K562 (cell line): ENCODE measurements around the gene DOCK7. TPM values are rescaled to one million over a fixed set of nuclear protein-coding genes. Genes with fewer than 3 reads are reported as not detected.

Source experiments
- ATAC-seq: fragments of 200-7000 bp; cut with Tn5 transposase; 3 replicates; pipeline ENCODE4 v1.9.1; 2020; ENCODE audit warnings: moderate library complexity
- BruUV-seq: library from RNA; stranded (reverse); fragments of 400-500 nt; replicated peaks from 2 replicates; lab custom pipeline; 2021; lab: Mats Ljungman, UMichigan
- CTCF ChIA-PET: fragments of 300-600 bp; formaldehyde crosslinking; extraction: SDS; loops from one replicate; lab custom pipeline; 2021; ENCODE audit warnings: low intra/inter-chr PET ratio; lab: Yijun Ruan, JAX
- POLR2A ChIA-PET: fragments of 300-600, 350-650 bp; sonication (Branson Sonifier 250); formaldehyde crosslinking; extraction: SDS; loops from one replicate; lab custom pipeline; 2021; ENCODE audit warnings: antibody characterized with exemption, inconsistent platforms; lab: Yijun Ruan, JAX
- DNase-seq, 4 experiments: peaks; one replicate each; pipeline versions ENCODE4 v3.0.0 to v3.0.0-alpha.2; 2011 to 2018; ENCODE audit warnings: low spot score in 3 of 4, mixed read lengths in 3 of 4; ENCODE audit errors: extremely low read depth in 1 of 4
- FAIRE-seq: peaks from 2 replicates; lab custom pipeline; 2011; peaks lifted over from hg19 to GRCh38; lab: Jason Lieb, UNC
- H2AFZ ChIP-seq: 2 replicates; pipeline ENCODE4 v1.6.0; 2011; ENCODE audit warnings: low read depth, low read length, control low read depth, inconsistent platforms
- H3K27ac ChIP-seq: fragments of 200-600 bp; 3 replicates; pipeline ENCODE4 v1.8.0; 2011; ENCODE audit warnings: low read depth, mild to moderate bottlenecking, control low read depth, inconsistent platforms, low read length, moderate library complexity, mixed read lengths; ENCODE audit errors: extremely low read depth
- H3K27me3 ChIP-seq, 2 experiments: fragments of 300-600 bp in 1 of 2; 2 replicates in 1 of 2; 3 replicates in 1 of 2; pipeline versions ENCODE4 v1.6.0 to v1.8.0; 2011; ENCODE audit warnings: inconsistent platforms in 2 of 2, low read length in 2 of 2, mild to moderate bottlenecking in 1 of 2, mixed read lengths in 1 of 2, moderate library complexity in 1 of 2; ENCODE audit not compliant: control insufficient read depth in 2 of 2, insufficient read depth in 2 of 2
- H3K36me3 ChIP-seq: fragments of 300-600 bp; 3 replicates; pipeline ENCODE4 v1.8.0; 2011; ENCODE audit warnings: mild to moderate bottlenecking, low read length, inconsistent platforms; ENCODE audit not compliant: control insufficient read depth, insufficient read depth
- H3K4me1 ChIP-seq, 2 experiments: fragments of 200-600 bp in 1 of 2; replicated peaks in 1 of 2; 2 replicates in 1 of 2; 3 replicates in 1 of 2; pipeline versions ENCODE4 v1.5.1 to v1.8.0; 2011; ENCODE audit warnings: inconsistent platforms in 2 of 2, low read length in 2 of 2, mild to moderate bottlenecking in 1 of 2, mixed read lengths in 1 of 2, moderate library complexity in 1 of 2; ENCODE audit not compliant: control insufficient read depth in 2 of 2, insufficient read depth in 2 of 2
- H3K4me2 ChIP-seq: 2 replicates; pipeline ENCODE4 v1.6.1; 2011; ENCODE audit warnings: low read length, control low read depth, inconsistent platforms, mixed read lengths; ENCODE audit not compliant: insufficient read depth
- H3K4me3 ChIP-seq: fragments of 200-600 bp; sonication (generic), shearing (Covaris generic); 2 replicates; pipeline ENCODE4 v1.5.1; 2016; ENCODE audit warnings: control low read depth, inconsistent platforms
- H3K79me2 ChIP-seq: fragments of 200-600 bp; 3 replicates; pipeline ENCODE4 v1.8.0; 2011; ENCODE audit warnings: low read length, inconsistent platforms; ENCODE audit not compliant: control insufficient read depth, insufficient read depth
- H3K9ac ChIP-seq, 2 experiments: 2 replicates each; pipeline versions ENCODE4 v1.6.0 to v1.6.1; 2011; ENCODE audit warnings: low read depth in 2 of 2, low read length in 2 of 2, control low read depth in 1 of 2, inconsistent platforms in 1 of 2, mild to moderate bottlenecking in 1 of 2, mixed read lengths in 1 of 2; ENCODE audit not compliant: insufficient read depth in 1 of 2
- H3K9me1 ChIP-seq: one replicate; pipeline ENCODE4 v1.6.0; 2011; ENCODE audit warnings: inconsistent platforms, mild to moderate bottlenecking, low read length, moderate library complexity; ENCODE audit not compliant: control insufficient read depth, insufficient read depth
- H3K9me3 ChIP-seq: replicated peaks from 2 replicates; pipeline ENCODE4 v1.5.1; 2011; ENCODE audit warnings: low read depth, low read length, inconsistent platforms; ENCODE audit not compliant: control insufficient read depth, insufficient read depth
- H4K20me1 ChIP-seq: replicated peaks from 2 replicates; pipeline ENCODE4 v1.6.1; 2011; ENCODE audit warnings: low read length, inconsistent platforms, mixed read lengths; ENCODE audit not compliant: control insufficient read depth, insufficient read depth
- BRD4 ChIP-seq: fragments of 200-600 bp; sonication (generic); IDR thresholded peaks from 2 replicates; pipeline ENCODE4 v1.6.1; 2017; ENCODE audit warnings: inconsistent platforms
- DIDO1 ChIP-seq: fragments of 450-650 bp; IDR thresholded peaks from 2 replicates; pipeline ENCODE4 v1.6.1; 2016; ENCODE audit warnings: low read depth, missing biosample characterization, missing genetic modification characterization
- FOXK1 ChIP-seq: sonication (generic); formaldehyde crosslinking; IDR thresholded peaks from 2 replicates; pipeline ENCODE4 v1.8.0; 2022; ENCODE audit warnings: missing genetic modification reagents, mild to moderate bottlenecking, borderline replicate concordance
- KDM5B ChIP-seq: fragments of 200-600 bp; sonication (generic); IDR thresholded peaks from 2 replicates; pipeline ENCODE4 v1.6.1; 2012; ENCODE audit warnings: low read depth, mild to moderate bottlenecking, moderate library complexity, low read length, control low read depth, inconsistent platforms; ENCODE audit not compliant: insufficient replicate concordance
- NFIX ChIP-seq: fragments of 250-450 bp; sonication (Bioruptor Pico); IDR thresholded peaks from 2 replicates; pipeline ENCODE4 v1.4.0; 2020; ENCODE audit warnings: low read depth, mild to moderate bottlenecking, moderate library complexity
- SNRNP70 ChIP-seq: fragments of 200-400 bp; formaldehyde crosslinking; optimal IDR thresholded peaks from 2 replicates; pipeline ENCODE3; 2017; ENCODE audit warnings: low read depth, low read length
- ZNF431 ChIP-seq: sonication (generic); formaldehyde crosslinking; IDR thresholded peaks from 2 replicates; pipeline ENCODE4 v1.8.0; 2022; ENCODE audit warnings: mild to moderate bottlenecking, missing genetic modification reagents
- WGBS: fragments of 100-300 bp; shearing (Covaris generic); methylation state at CpG from one replicate; pipeline ENCODE4 v1.1.6; 2016; ENCODE audit warnings: low coverage, mixed read lengths; ENCODE audit not compliant: insufficient coverage; ENCODE audit errors: missing lambda C conversion rate; 5-methylcytosine and 5-hydroxymethylcytosine counted together
- in situ Hi-C: fragments of 300-500 bp; cut with MboI; formaldehyde crosslinking; loops from 4 replicates; pipeline ENCODE4 v1.15.0; 2018; ENCODE audit warnings: inconsistent platforms, mixed read lengths
- intact Hi-C: fragments of 100-400 bp; cut with micrococcal nuclease; formaldehyde crosslinking; loops from 2 replicates; pipeline ENCODE4 v1.14.2; 2022
- polyA plus RNA-seq, 8 experiments: library from polyadenylated mRNA; depleted of rRNA in 4 of 8; stranded (reverse) in 5 of 8; unstranded in 3 of 8; fragments of >200 nt; fragmentation: Nextera tagmentation in 2 of 8; fragmentation: Illumina TruSeq in 1 of 8; extraction: Ambion mirVana in 2 of 8; extraction: Trizol in 1 of 8; gene quantifications; 2 replicates each; pipeline versions ENCODE4 v1.2.1 to v1.2.3, GENCODE V29; 2011 to 2014; ENCODE audit warnings: inconsistent platforms in 1 of 8, missing spikeins in 1 of 8
- total RNA-seq, 7 experiments: library from RNA; depleted of rRNA in 6 of 7; stranded (reverse); fragments of >200 nt in 6 of 7; fragmentation: Illumina TruSeq in 2 of 7; extraction: Trizol in 2 of 7; gene quantifications; 2 replicates each; pipeline versions ENCODE4 v1.2.1 to v1.2.3, GENCODE V29; 2011 to 2021; ENCODE audit warnings: low replicate concordance in 1 of 7

The DOCK7 gene
- total and polyA plus RNA-seq, 9 of the 15 experiments (the other 6 are each of a cell fraction or from before 2014, with no cell fraction given) = 4.9 to 35.1 (median 12.6) TPM

GRCh38 chr1:62444701-62445100 lies 243.5 kb downstream of the DOCK7 start:
- peaks cover 94% of the 10 kb centered on the region for H3K36me3 ChIP-seq
- no peak overlapping the region for H3K9ac ChIP-seq
- no TSS peak for BruUV-seq
- ChIA-PET CTCF (no interaction called here), POLR2A (interaction anchor here (1.1 kb wide), 1 partner anchor 10 kb away, joined by 3 read pairs; no protein-coding TSS in a partner anchor)
- no peak for DNase-seq
- no peaks in the 10 kb centered on the region for H3K9me3 ChIP-seq
- H3K4me3 ChIP-seq = no peak overlapping the region
- in situ Hi-C loops = no loop called here
- intact Hi-C loops = no loop called here
- no peak overlapping the region for H2AFZ ChIP-seq
- H3K79me2 ChIP-seq = peaks cover 64% of the 10 kb centered on the region
- no peak for ATAC-seq
- no peaks in the 10 kb centered on the region for H3K27me3 ChIP-seq
- H3K4me2 ChIP-seq = no peak overlapping the region
- TF ChIP-seq ZNF431 (CRISPR knock-in tag) (no peak), NFIX (no peak), SNRNP70 (no peak), FOXK1 (CRISPR knock-in tag) (no peak), DIDO1 (tag) (no peak), KDM5B (no peak), BRD4 (no peak)
- FAIRE-seq = no peak
- H3K9me1 ChIP-seq = no peaks in the 10 kb centered on the region
- no peaks in the 10 kb centered on the region for H4K20me1 ChIP-seq
- no peaks in the 10 kb centered on the region for H3K4me1 ChIP-seq
- 96% methylated on average over 1 of the region's 1 CpG for WGBS
- no peak overlapping the region for H3K27ac ChIP-seq
